Activated CD8-positive, alpha-beta T cell treated with anti-CD3 and anti-CD28 coated beads, Interleukin-2, amount 10 ng/mL, durations not matched to agents 7 days and 5 days (primary cell): ENCODE results near the gene CACNG4. TPM values are rescaled to one million over a fixed set of nuclear protein-coding genes. Genes with fewer than 3 reads are reported as not detected.

Experiments
- ATAC-seq: fragments of 150-1000 bp; cut with Tn5 transposase; one replicate; pipeline ENCODE4 v1.10.0; 2021; ENCODE audit warnings: moderate library complexity
- CTCF ChIA-PET: fragments of 350-600 bp; sonication (Branson Sonifier 250); formaldehyde crosslinking; loops from one replicate; lab custom pipeline; 2021; ENCODE audit warnings: antibody characterized with exemption; lab: Charles Lee
- POLR2A ChIA-PET: fragments of 350-600 bp; sonication (Branson Sonifier 250); formaldehyde crosslinking; loops from one replicate; lab custom pipeline; 2021; ENCODE audit warnings: antibody characterized with exemption; lab: Charles Lee
- DNase-seq: peaks from one replicate; pipeline ENCODE4 v3.0.0-alpha.2; 2020
- H3K27ac Mint-ChIP-seq: one replicate; pipeline ENCODE4 v1.8.0; 2021; ENCODE audit warnings: mild to moderate bottlenecking, mixed read lengths
- H3K27me3 Mint-ChIP-seq: one replicate; pipeline ENCODE4 v1.8.0; 2021; ENCODE audit warnings: low read depth, mixed read lengths
- H3K36me3 Mint-ChIP-seq: one replicate; pipeline ENCODE4 v1.8.0; 2021; ENCODE audit warnings: low read depth, mixed read lengths
- H3K4me1 Mint-ChIP-seq: one replicate; pipeline ENCODE4 v1.8.0; 2021; ENCODE audit warnings: low read depth, mixed read lengths
- H3K4me3 Mint-ChIP-seq: one replicate; pipeline ENCODE4 v1.8.0; 2021; ENCODE audit warnings: mild to moderate bottlenecking, mixed read lengths
- H3K9me3 Mint-ChIP-seq: one replicate; pipeline ENCODE4 v1.8.0; 2022; ENCODE audit warnings: mixed read lengths; ENCODE audit not compliant: insufficient read depth
- total RNA-seq, 2 experiments: library from RNA; stranded (reverse); gene quantifications; one replicate each; pipeline ENCODE4 v1.2.3, GENCODE V29; 2021

Gene CACNG4
- total RNA-seq, 2 experiments from 2014 or later = not detected

GRCh38 chr17:66981983-66982508 lies 17.5 kb downstream of the CACNG4 start:
- Mint-ChIP-seq H3K27me3 (peaks cover 37% of the 10 kb centered on the region), H3K27ac (no peak overlapping the region), H3K36me3 (no peaks in the 10 kb centered on the region), H3K9me3 (no peaks in the 10 kb centered on the region), H3K4me3 (no peak overlapping the region), H3K4me1 (no peaks in the 10 kb centered on the region)
- ATAC-seq (no peak), DNase-seq (no peak)
- ChIA-PET CTCF (no interaction called here), POLR2A (interaction anchor here (0.5 kb wide), 1 partner anchor 9 kb away, joined by 3 read pairs; no protein-coding TSS in a partner anchor)

- no peaks in the 10 kb centered on the region for H3K9me3 Mint-ChIP-seq
- H3K4me1 Mint-ChIP-seq = peaks cover 3% of the 10 kb centered on the region
- peaks cover 39% of the 10 kb centered on the region for H3K27me3 Mint-ChIP-seq
- DNase-seq (no peak), ATAC-seq (no peak)
- CTCF ChIA-PET = no interaction called here
- no peaks in the 10 kb centered on the region for H3K36me3 Mint-ChIP-seq
- POLR2A ChIA-PET = no interaction called here
- no peak overlapping the region for H3K27ac Mint-ChIP-seq
- no peak overlapping the region for H3K4me3 Mint-ChIP-seq
Measured at GRCh38 chr17:66983414-66984021, 19.0 kb downstream of the CACNG4 start.

- Mint-ChIP-seq H3K4me1 (peaks cover 4% of the 10 kb centered on the region), H3K4me3 (no peak overlapping the region), H3K9me3 (no peaks in the 10 kb centered on the region), H3K36me3 (no peaks in the 10 kb centered on the region), H3K27me3 (peaks cover 39% of the 10 kb centered on the region), H3K27ac (no peak overlapping the region)
- DNase-seq (no peak), ATAC-seq (no peak)
- ChIA-PET POLR2A (no interaction called here), CTCF (no interaction called here)
Measured at GRCh38 chr17:66984730-66985129, 20.2 kb downstream of the CACNG4 start.

- H3K27ac Mint-ChIP-seq = no peak overlapping the region
- H3K4me3 Mint-ChIP-seq = no peak overlapping the region
- no peaks in the 10 kb centered on the region for H3K36me3 Mint-ChIP-seq
- H3K27me3 Mint-ChIP-seq = peaks cover 40% of the 10 kb centered on the region
- POLR2A ChIA-PET = no interaction called here
- H3K9me3 Mint-ChIP-seq = no peaks in the 10 kb centered on the region
- peaks cover 4% of the 10 kb centered on the region for H3K4me1 Mint-ChIP-seq
- ATAC-seq (no peak), DNase-seq (no peak)
- CTCF ChIA-PET = no interaction called here
Measured at GRCh38 chr17:66985338-66986237, 21.1 kb downstream of the CACNG4 start.

GRCh38 chr17:66986659-66987058 lies 22.2 kb downstream of the CACNG4 start:
- H3K27ac Mint-ChIP-seq = no peak overlapping the region
- H3K27me3 Mint-ChIP-seq = peaks cover 38% of the 10 kb centered on the region
- no peak for DNase-seq
- no peak overlapping the region for H3K4me3 Mint-ChIP-seq
- no peaks in the 10 kb centered on the region for H3K36me3 Mint-ChIP-seq
- CTCF ChIA-PET = no interaction called here
- no peak for ATAC-seq
- peaks cover 4% of the 10 kb centered on the region for H3K4me1 Mint-ChIP-seq
- POLR2A ChIA-PET = no interaction called here
- no peaks in the 10 kb centered on the region for H3K9me3 Mint-ChIP-seq

- no peak overlapping the region for H3K27ac Mint-ChIP-seq
Measured at GRCh38 chr17:66987059-66987616, 22.6 kb downstream of the CACNG4 start.

GRCh38 chr17:66988069-66988798 lies 23.7 kb downstream of the CACNG4 start:
- ATAC-seq = no peak
- Mint-ChIP-seq H3K4me3 (no peak overlapping the region), H3K27ac (no peak overlapping the region)

More at GRCh38 chr17:66987059-66987616, 22.6 kb downstream of the CACNG4 start:
- CTCF ChIA-PET = no interaction called here
- no peak for DNase-seq
- POLR2A ChIA-PET = no interaction called here
- Mint-ChIP-seq H3K27me3 (peaks cover 34% of the 10 kb centered on the region), H3K36me3 (no peaks in the 10 kb centered on the region), H3K4me3 (no peak overlapping the region), H3K4me1 (peaks cover 4% of the 10 kb centered on the region), H3K9me3 (no peaks in the 10 kb centered on the region)
- no peak for ATAC-seq

GRCh38 chr17:66989076-66989475 lies 24.6 kb downstream of the CACNG4 start:
- Mint-ChIP-seq H3K36me3 (no peaks in the 10 kb centered on the region), H3K4me1 (peaks cover 4% of the 10 kb centered on the region), H3K4me3 (no peak overlapping the region), H3K27ac (no peak overlapping the region), H3K9me3 (no peaks in the 10 kb centered on the region), H3K27me3 (peaks cover 27% of the 10 kb centered on the region)
- ChIA-PET POLR2A (no interaction called here), CTCF (no interaction called here)
- DNase-seq = no peak
- no peak for ATAC-seq

More at GRCh38 chr17:66988069-66988798, 23.7 kb downstream of the CACNG4 start:
- no peaks in the 10 kb centered on the region for H3K9me3 Mint-ChIP-seq
- peaks cover 4% of the 10 kb centered on the region for H3K4me1 Mint-ChIP-seq
- CTCF ChIA-PET = no interaction called here
- DNase-seq = no peak
- peaks cover 30% of the 10 kb centered on the region for H3K27me3 Mint-ChIP-seq
- POLR2A ChIA-PET = no interaction called here
- H3K36me3 Mint-ChIP-seq = no peaks in the 10 kb centered on the region

- Mint-ChIP-seq H3K27ac (no peak overlapping the region), H3K9me3 (no peaks in the 10 kb centered on the region), H3K36me3 (no peaks in the 10 kb centered on the region), H3K4me3 (no peak overlapping the region), H3K4me1 (peaks cover 4% of the 10 kb centered on the region), H3K27me3 (peaks cover 27% of the 10 kb centered on the region)
- no peak for ATAC-seq
- POLR2A ChIA-PET = no interaction called here
- DNase-seq = no peak
- CTCF ChIA-PET = no interaction called here
Measured at GRCh38 chr17:66989579-66989978, 25.1 kb downstream of the CACNG4 start.

GRCh38 chr17:66990047-66990446 lies 25.5 kb downstream of the CACNG4 start:
- CTCF ChIA-PET = no interaction called here
- Mint-ChIP-seq H3K4me1 (peaks cover 4% of the 10 kb centered on the region), H3K27ac (no peak overlapping the region), H3K27me3 (peaks cover 27% of the 10 kb centered on the region), H3K4me3 (no peak overlapping the region), H3K36me3 (no peaks in the 10 kb centered on the region), H3K9me3 (no peaks in the 10 kb centered on the region)
- POLR2A ChIA-PET = no interaction called here
- ATAC-seq = no peak
- DNase-seq = no peak

- Mint-ChIP-seq H3K27me3 (peaks cover 9% of the 10 kb centered on the region), H3K36me3 (no peaks in the 10 kb centered on the region), H3K9me3 (no peaks in the 10 kb centered on the region), H3K27ac (no peak overlapping the region), H3K4me1 (peaks cover 4% of the 10 kb centered on the region), H3K4me3 (no peak overlapping the region)
- ChIA-PET POLR2A (no interaction called here), CTCF (no interaction called here)
- DNase-seq (no peak), ATAC-seq (no peak)
Measured at GRCh38 chr17:66992911-66993442, 28.5 kb downstream of the CACNG4 start.
